Posterior cingulate gyrus (tissue), 11 donors: Measurements from ENCODE around the gene TGFBR2.
"Not testable (repeated sequence)": the region's sequence is repeated elsewhere in the genome, so short reads cannot be mapped to it uniquely, and the experiment has no call there.

Experiments
- DNase-seq, 10 donors: peaks; one replicate each; pipeline versions ENCODE4 v3.0.0 to v3.0.0-alpha.2; 2020 to 2021; ENCODE audit warnings: mixed read lengths in 3 of 10
- intact Hi-C: fragments of 100-400 bp; cut with DNase I; formaldehyde crosslinking; loops from one replicate; pipeline ENCODE4 v1.15.1; 2023

TGFBR2 gene

DNA sequence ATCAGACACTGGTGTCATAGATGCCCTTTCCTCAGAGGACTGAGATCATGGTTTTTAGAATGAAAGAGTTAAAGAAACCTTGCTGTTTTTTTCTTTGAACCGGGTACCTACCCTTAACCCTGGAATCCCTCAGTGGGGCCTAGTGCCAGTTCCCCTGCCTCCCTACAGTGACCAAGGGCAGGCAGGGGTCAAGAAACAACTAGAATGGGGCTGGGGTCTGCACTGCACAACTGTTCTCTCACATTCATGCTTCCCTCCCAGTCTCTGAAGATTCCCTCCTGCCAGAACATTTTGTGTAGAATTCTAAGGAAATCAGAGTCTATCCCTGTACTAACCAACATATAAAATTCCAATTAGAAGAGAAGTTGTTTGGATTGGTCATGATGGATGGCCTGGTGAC is 47.9 kb downstream of the TGFBR2 start:
- intact Hi-C loops, result no loop called here
- no peak for DNase-seq

DNA sequence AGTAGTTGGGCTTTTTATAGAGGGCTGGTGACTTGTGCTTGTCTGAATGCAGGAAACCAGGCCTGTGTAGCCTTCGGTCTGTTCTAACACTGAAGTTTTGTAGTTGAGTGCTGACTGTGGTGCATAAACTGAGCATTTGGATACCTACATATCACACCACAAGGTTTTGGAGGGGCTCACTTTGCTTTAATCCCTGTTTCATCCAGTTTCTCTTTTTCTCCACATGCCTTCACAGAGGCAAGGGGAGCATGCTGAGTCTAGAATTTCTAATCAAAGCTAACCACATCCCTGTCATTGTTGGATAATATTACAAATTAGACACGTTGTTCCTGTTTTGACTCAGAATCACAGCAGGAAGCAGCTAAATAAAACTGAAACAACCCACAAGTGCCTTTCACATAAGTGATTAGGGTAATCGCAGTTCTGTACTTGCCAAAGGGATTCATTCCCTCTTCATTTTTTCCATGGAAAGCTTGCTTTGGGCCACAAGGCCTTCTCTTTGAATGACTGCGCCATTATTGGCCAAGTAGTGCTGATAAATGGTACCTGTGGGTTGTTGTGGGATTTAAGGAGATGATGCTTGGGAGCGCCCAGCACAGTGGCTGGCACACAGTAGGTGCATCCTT is 48.9 kb downstream of the TGFBR2 start:
- no peak for DNase-seq
- intact Hi-C loops, result no loop called here

DNA sequence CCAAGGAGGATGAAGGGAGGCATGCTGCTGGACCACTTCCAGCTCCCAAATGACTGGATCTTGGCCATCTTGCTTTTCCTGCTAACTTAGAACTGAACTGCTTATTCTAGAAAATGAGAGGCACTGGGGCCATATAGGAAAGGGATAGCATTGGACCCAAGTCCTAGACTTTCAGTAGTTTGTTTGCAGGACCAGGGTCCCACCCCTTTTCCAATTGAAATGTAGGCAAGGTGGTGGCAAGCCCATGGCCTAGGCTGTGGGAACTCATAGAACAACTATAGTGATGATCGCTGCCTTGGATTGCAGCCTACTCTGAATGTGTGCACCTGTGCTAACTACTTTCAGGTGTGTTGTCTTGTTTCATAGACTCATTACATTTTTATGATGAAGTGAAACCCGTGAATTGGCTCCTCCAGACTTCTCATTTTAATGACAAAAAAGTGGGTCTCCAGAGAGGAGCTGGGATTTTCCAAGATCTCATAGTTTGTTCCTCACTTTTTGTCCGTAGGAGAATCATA is 50.3 kb downstream of the TGFBR2 start:
- intact Hi-C loops, result no loop called here
- DNase-seq, result no peak

DNA sequence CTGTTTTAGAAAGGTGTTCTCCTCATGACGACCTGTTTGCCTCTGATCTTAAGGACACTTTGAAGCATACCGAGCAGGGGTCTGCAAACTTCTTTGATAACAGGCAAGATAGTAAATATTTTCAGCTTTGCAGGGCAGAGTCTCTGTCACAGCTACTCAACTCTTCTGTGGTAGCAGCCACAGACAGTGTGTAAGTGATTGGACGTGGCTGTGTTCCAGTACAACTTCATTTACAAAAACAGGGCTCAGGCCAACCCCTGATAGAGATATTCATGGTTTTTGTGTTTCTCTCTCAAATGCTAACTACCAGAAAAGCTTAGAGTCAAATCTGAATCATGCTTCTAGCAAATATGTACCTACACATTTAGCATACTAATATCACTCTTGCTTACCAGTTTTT is 51.5 kb downstream of the TGFBR2 start:
- intact Hi-C loops, result no loop called here
- DNase-seq, result no peak

DNA sequence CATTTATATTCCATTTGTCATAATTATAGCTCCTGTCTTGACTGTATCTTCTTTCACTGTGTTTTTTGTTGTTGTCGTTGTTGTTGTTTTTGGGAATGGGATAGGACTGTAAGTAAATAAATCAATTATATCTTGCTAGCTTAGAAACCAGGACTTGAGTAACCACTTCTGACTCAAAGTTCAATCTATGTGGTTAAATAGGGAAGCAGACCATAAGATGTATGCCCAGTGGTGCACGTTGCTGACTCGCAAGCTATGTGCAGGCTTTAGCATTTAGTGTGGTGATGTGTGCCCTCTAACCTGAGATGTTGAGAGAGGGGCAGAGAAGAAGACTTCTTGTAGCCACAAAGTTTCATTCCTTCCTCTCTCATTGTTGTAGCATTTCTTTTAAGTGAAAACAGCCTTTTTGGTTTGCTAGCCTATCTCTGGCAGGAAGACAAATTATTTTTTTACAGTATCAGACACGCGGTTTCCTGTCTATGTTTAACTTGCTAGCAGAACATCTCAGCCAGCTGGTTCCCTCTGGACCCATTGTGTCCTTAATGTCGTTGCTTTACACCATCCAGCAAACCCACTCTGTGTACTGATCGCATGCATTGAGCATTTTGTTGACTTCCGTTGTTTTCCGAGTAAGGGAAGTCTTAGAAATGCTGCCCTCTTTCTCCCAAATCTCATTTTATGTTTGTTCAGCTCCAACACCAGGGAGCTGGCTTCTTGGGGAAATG is 52.1 kb downstream of the TGFBR2 start:
- intact Hi-C loops, result no loop called here
- DNase-seq, result peak in 1 of 10 donors; percentile 13

DNA sequence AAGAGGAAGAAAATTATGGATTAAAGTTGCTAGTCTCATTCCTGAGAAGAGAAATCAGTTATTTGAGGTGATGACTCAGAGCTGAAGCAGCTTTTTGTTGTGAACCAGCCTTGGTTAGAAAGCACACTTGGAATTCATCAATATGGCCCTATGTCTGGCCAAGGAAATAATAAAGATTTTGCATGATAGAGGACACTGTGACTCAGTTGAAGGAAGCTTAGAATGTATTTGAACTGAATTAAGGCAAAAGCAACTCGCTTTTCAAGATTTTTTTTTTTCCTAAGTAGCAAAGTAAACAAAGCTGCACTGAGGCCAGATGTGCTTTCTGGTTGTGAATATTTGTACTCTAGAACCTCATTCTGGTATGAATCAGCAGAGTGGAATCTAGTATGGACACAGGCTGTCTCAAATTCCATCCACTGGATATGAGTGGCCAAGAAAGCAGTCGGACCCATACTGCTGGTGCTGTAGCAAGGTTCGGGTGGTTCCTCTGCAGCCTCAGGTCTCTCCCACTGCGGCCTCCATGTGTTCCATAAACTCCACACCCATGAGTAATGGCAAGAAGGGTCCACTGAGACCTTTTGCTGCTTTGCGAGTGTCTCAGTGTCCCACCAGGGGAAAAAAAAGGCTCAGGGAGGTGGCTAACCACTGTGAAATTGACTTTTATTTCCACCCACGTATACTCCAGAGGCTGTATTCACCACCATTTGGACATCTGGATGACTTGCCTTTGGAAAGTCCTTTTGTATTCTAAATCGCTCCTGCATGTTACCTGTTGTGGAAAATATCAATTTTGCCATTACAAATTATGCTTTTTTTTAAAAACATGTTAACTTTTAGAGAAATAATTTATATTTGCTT is 53.1 kb downstream of the TGFBR2 start:
- no peak for DNase-seq
- intact Hi-C loops, result no loop called here

DNA sequence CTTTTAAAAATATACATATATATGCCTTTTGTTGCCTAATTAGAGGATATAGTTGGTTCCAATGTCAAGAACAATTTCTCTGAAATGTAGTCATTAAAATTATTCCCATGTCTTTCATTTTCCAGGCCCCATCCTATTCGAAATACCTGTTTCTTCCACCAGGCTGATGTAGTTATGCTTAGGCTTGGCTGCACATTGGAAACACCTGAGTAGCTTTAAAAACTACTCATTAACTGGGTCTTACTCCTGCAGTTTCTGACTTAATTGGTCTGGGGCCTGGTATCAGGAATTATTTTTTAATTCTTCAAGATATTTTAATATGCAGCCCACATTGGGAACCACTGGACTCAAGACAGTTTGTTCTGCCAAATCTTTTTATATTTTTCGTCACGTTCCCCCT is 53.7 kb downstream of the TGFBR2 start:
- intact Hi-C loops, result no loop called here
- no peak for DNase-seq

DNA sequence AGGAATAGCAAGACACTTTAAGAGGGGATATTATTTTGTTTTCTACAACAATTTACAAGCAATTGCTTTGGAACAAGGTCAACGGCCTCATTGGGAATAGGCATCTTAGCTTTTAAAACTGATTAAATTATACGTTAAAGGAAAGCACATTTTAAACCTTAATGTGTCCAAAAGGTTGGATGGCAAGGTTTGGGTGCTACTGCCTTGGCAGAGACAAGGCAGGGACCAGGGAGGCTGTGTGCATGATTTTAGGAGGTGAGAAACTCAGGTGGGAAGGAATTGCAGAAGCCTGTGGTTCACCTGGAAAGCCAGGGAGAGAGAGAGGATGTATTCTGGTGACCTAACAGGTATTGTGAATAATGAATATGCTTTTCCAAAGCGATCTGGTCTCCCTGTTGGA is 54.3 kb downstream of the TGFBR2 start:
- DNase-seq, result no peak
- intact Hi-C loops, result no loop called here

DNA sequence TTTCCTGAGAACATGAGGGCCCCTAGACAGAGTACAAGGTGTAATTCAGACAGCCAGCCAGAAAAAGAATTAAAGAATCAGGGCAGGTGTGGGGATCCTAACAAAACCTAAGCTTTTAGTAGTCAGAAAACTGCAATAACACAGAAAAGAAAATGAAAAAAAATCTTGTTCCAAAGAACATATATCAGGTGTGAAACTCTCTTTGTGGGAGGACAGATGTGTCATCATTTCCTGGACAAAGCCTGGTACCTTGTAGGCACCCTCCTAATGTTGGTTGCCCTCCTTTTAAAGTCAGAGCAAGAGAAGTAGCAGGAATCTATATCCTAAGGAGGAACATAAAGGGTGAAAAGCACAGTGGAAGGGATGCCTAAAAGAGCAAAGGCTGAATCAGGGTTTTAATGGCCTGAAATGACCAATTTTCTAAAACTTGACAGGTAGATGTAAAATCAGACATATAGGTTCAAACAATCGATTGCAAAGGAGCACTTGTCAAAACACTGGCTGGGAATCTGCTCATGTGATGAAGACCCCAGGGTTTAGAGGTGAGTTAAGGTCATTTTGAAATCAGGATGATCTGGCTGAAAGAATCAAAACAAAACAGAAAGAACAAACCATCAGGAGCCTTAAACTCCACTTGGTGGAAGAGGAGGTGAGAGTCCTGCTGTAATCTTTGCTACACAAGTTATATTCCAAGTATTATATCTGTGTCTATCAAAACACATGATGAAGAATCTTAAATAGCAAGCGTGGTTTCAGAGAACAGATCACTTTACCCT is 54.9 kb downstream of the TGFBR2 start:
- intact Hi-C loops, result no loop called here
- DNase-seq, result no peak

DNA sequence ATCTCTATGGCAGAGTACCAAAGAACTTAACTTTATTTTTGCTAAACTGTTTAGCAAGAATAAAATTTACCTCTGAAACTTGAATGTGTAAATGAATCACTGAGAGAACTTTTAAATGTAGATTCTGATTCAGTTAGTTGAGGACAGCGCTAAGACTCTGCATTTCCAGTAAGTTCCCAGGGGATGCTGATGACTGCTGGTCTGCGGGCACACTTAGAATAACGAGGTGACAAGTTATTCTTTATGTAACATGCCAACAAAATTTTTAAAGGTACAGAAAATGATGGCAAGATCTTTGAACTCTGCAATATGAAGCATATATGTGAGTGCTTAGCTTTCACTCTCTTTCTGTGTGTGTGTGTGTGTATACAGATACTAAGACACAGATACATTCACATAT is 56.4 kb downstream of the TGFBR2 start:
- intact Hi-C loops, result no loop called here
- DNase-seq, result no peak

DNA sequence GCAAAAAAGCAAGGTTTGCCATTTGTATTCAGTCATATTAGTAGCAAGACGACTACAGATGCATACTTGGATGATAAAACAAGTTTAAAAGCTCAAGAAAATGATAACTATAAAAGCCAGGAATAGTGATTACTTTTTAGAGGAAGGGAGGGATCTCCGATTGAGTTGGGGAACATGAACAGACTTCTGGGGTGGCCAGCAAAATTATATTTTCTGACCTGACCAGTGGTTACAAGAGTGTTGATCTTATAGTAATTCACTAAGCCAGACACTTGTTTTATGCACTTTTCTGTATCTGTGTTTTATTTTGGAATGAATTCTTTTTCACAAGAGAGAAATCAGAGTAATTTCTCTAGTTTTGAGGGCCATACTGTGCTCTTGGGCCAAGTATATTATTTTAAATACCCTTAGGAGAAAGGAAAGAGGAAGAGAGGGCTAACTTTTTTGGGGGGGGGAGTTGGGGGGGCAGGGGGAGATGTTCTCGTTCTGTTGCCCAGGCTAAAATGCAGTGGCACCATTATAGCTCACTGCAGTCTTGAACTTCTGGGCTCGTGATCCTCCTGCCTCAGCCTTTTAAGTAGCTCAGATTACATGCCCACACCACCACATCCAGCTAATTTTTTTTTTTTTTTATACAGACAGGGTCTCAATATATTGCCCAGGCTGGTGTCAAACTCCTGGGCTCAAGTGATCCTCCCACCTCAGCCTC is 57.3 kb downstream of the TGFBR2 start:
- intact Hi-C loops, result no loop called here

DNA sequence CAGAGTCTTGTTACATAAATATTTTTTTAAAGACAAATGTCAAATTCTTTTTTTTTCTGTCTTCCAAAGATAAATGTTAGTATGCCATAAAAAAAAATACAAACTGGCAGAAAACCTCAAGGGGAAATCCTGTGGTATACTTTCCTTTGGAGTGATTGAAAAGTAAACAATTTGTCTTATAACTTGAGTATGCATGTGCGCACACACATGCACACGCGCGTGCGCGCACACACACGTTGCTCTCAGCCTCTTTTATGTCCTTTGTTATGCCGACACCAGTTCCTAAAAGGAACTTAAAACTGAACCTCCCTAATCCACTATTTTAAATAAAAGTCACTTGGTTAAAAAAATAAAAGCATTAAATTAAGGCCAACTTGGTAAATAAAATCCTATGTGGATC is 58.1 kb downstream of the TGFBR2 start:
- no peak for DNase-seq
- intact Hi-C loops, result no loop called here

More for the DNA sequence above, 57.3 kb downstream of the TGFBR2 start:
- DNase-seq, result no peak

DNA sequence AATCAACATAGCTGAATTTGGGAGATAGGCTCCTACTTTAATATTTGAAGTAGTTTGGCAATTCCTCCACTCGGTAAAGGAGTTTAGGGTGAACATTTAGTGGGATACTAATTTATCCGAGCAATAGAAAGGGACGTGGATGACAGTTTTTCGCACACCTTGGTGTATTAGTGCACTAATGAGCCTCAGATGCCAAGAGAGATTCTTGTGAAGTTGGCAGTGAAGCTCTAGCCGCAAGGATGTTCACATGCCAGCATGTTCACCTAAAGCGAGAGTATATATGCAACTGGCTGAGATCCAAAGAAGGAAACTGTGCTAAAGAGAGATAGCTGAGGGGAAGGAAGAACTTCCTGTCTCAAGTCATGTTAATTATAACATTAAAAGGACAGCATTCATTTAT is 58.5 kb downstream of the TGFBR2 start:
- no peak for DNase-seq
- intact Hi-C loops, result no loop called here

DNA sequence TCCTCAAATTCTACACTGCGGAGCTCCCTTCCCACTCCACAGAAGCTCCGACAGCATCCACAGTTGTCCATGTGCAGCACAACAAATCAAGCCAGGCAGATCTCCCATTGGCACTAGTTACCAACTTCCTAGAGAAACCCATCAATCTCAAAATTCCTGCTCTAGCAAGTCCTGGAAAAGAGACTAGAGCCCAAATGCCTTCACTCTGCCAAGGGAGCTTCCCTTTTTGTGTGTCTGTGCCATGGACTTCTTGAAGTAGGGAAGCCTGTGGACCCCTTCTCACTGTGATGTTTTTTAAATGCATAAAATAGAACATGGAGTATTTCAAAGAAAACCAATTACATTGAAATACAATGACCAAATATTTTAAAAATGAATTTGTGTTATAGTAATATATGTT is 59.1 kb downstream of the TGFBR2 start:
- intact Hi-C loops, result no loop called here
- DNase-seq, result no peak

DNA sequence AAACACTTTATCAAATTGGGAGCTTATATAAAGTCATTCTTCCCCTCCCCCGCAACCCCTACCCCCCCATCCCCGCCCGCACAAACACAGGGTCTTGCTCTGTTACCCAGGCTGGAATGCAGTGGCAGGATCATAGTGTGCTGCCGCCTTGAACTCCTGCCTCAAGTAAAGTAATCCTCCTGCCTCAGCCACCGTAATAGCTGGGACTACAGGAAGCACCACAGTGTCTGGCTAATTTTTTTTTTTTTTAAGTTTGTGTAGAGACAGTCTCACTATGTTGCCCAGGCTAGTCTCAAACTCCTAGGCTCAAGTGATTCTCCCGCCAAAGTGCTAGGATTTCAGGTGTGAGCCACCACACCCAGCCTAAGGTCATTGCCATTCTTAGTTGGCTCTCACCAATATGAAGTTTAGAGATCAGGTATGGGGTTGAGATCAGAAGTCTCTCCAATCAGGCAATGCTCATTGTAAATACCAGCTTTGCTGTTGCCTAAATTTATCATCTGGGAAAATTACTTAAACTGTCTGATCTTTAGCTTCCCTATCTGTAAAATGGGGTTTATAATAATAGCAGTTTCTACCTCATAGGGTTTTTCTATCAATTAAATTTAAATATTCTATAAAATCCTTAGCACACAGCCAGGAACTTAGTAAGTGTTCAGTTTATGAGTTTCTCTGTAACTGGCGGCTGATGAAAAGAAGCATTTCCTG is 60.3 kb downstream of the TGFBR2 start:
- DNase-seq, result no peak
- intact Hi-C loops, result no loop called here

DNA sequence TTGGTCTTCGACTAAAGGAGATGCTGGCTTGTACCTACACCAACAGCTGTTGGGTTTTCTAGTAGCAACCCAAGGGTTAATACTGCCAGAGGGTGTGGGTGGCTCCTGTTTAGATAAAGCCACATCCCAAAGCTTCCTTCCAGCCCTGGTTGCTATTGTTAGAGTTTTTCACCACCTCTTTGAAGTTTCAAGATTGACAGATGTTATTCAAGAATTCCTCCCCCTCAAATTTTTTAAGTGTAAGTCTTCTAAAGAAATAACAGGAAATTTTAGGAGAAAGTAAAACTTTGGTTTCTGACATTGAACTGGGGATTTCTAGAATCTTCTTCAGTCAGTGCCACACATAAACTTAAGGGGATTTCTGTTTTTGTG is 60.9 kb downstream of the TGFBR2 start:
- DNase-seq, result no peak
- intact Hi-C loops, result no loop called here

DNA sequence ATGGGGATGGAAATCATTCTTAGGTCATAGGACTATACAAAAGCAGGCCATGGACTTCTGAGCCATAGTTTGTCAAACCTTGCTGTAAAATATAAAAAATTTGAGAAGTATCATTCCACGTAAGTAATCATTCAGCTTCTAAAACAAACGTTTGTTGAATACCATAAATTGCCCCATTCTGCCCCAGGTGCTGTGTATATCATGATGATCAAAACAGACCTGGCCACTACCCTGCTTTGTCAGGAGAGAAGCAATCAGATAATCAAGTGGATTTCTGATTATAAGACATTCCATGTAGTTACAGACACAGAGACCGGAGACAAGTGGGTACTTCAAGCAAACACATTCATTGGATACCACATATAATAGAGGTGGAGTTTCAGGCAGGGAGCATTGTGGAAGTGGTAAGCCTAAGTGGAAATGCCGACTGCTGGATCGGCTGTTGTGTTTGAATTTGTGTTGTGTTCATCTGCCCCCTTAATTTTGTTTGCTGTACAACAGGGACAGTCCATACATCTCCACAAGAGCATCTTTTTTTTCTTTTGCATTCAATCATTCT is 61.7 kb downstream of the TGFBR2 start:
- no peak for DNase-seq
- intact Hi-C loops, result no loop called here

DNA sequence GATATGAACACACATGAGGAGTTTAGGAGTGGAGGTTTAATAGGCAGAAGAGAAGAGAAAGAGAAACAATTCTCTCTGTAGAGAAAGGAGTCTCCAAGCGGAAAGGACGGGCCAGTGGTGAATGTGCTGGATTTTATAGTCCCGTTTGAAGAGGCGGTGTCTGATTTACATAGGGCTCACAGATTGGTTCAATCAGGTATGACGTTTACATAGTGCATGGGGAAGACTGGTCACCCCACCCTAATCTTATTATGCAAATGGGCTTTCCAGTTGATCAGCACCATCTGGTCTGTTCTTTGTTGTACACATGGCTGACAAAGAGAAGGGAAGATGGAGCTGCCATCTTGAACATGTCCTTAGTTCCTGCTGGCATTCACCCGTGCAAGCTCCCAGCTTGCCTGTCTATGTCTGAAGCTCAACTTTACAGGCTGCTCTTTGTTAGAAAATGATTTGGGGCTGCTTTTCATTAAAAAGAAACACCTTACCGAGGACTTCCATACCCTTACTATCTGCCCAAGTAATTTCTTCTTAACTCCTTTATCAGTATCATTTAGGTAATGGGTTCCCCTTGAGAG is 63.0 kb downstream of the TGFBR2 start:
- intact Hi-C loops, result not testable (repeated sequence)

DNA sequence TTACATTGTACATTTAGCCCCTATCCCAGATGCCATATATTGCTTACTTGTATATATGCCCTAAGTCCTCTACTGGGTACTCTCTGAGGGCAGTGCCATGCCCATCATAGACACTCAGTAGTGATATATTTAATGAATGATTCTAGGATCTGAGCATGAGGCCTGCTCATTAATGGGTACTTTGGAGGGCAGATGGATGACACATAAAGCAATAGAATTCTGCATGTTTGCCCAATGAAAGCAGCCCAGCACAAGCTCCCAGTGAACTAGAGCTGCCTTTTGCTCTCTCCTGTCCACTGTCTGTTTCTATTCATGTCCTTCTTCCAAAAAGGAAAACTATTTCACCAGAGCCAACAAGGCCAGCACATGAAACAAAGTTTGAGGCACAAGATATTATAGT is 63.9 kb downstream of the TGFBR2 start:
- intact Hi-C loops, result no loop called here
- no peak for DNase-seq

More for the DNA sequence above, 63.0 kb downstream of the TGFBR2 start:
- not testable (repeated sequence) for DNase-seq
